NCI-H1105 (cell line): ENCODE measurements around the gene RGS3.

Experiments
- DNase-seq: peaks from one replicate; lab custom pipeline; 2025; lab: John Stamatoyannopoulos, UW

RGS3 gene

DNA sequence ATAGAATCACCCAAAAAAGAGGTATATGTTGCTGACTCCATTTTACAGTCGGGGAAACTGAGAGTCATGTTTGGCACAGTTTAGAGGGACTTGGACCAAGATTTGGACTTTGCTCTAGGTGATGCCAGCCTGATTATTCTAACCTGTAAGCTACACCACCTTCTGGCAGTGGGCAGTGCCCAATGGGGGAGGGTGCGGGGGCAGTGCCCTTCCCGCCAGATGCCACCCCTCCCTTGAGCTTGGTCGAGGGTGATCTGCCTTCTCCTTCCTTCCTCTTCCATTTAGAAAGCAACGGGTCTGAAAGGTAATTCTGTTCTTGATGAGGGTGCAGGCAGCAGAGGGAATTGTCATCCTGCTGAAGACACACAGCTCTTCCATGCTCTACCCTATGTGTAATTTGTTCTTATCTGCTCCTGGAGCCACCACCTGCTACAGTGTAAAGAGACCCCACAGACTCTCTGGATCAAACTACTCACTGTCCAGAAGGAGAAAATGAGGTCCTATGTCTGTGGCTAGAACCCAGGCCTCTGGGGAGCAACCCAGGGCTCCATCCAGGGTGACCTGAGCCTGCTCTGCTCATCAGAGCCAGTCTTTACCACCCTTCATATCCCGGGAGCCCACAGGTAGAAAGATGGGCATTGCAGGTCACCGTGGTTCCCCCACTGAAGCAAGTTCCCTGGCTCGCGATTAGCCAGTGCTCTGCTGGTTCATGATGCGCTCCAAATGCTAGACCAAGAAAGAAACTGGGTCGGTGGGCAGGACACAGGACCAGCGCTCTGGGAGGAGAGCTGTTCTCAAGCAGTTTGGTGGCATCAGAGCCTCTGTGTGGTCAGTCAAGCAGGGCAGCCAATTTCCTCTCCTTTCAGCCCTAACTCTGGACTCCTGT is 156.2 kb downstream of the RGS3 start:
- no peak for DNase-seq

DNA sequence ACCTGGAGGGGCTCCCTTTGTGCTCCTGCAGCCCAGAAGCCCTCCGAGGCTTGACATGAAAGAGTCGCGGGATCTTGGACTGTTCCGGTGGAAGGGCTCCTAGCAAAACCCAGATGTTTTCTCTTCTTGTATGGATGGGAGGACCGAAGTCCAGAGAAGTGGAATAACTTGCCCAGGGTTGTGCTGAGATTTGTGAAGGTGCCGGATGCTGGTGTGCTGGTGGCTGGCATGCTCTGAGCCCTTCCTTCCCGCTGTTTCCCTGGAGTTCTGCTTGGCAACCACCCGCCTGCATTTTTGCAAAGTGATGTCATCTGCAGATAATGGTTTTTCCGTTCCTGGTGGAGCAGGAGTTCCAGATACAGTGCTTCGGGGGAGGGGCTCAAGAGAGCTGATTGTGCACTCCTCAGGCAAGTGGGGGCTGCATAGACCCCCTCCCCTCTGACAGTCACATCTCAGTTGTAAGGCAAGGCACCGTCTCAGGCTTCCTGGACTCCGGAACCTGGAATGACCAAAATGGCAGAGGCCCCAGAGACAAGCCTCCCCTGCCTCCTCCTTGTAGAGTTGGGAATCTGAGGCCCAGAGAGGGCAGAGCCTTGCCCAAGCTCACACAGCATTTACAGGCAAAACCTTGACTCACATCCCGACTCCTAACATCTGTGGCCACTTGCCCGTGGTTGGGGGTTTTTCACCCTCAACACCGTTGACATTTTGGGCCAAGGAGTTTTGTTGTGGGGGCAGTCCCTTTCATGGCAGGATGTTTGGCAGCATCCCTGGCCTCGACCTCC is 157.0 kb downstream of the RGS3 start:
- DNase-seq = no peak

DNA sequence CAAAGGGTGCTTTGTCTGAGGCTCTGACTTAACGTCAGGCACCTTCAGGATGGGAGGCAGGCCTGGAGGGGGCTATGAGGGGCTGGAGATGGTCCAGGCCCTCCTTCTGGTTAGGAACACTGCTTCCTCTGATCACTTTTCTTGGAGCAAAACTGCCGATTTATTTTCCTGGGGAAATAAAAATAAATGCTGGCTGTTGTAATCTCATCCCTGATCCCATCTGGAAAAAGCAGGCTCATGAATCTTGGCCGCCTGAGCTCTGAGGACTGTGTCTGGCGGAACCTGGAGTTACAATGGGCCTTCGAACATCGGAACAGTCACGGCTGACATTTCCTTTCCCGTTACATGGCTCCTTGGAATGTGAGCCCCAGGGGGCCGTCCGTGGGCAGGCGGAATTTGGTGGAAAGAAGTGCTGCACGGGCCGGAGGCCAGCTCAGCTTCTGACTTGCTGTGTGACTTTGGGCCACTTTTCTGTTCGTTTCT is 157.8 kb downstream of the RGS3 start:
- no peak for DNase-seq

DNA sequence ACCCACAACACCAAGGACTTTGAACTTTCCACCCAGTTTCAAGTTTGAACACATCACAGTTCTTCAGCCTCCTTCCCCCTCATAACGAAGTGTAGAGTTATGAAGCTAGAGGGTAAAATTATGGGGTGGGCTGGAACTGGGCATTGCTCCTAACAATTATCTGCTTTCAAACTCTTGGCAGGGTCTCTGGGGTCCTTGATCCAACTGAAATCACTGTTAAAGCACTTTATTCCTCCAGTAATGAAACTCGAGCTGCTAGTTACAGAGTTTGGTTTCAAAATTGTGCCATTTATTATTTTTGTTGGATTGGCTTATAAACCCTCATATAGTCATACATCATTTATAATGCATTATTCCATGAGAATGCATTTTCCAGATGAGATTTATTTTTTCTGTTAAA is 158.5 kb downstream of the RGS3 start:
- DNase-seq = no peak

DNA sequence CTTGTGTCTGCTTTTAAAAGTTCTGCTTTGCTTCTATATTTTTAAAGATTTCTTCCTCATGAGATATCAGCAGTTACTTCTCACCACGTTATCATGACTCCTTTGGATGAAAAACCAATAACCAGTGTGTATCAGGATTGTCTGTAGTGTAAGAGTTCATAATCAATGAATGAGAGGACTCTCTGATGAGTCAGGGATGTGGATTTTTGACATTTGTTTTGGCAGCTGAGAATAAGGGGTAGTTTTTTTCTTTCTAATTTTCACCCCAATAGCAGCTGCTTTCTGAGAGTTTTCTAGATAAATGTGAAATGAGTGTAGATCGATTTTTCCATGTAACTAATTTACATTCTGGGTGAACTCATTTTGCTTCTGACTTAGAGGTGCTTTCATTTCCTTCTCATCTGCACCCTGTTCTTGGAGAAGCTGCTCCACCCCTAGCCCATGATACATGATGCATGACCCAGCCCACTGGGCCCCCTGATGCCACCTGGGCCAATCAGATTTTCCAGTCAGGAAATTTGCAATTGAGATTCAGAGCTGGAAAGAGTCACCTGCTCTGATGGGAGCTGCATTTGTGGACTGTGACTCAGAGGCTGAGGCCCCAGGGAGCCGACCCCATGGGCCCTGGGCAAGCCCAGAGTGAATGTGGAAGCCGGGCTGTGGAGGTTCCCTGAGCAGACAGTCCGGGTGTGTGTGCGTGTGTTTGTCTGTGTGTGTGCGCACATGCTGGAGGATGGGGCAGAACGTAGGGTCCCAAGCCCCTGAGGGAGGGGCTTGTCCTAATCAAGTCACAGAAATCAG is 159.3 kb downstream of the RGS3 start:
- DNase-seq = no peak

DNA sequence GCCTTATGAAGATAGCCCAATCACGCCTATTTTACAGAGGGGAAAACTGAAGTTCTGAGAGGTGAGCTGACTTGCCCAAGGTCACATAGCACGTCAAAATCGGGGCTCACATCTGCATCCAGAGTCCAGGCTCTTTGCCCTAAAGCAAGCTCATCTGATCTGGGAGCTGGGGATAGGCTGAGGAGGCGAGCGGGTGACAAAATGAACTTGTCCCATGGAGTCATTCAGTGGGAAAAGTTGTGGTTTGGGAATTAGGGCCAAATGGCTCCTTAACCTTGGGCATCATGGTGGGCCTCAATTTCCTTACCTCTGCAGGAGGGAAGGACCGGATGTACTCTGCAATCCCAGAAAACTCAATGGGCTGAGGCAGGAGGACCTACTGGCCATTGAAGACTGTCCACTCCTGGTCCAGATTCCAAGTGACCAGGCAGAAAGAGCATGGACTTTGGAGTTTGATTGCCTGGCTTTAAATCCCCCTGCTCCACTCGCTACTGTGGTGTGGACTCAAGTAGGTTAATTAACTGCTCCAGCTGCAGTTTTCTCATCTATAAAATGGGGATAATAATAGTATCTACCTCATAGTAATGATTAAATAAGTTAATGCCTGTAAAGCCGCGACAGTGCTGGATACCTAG is 160.4 kb downstream of the RGS3 start:
- DNase-seq = no peak

DNA sequence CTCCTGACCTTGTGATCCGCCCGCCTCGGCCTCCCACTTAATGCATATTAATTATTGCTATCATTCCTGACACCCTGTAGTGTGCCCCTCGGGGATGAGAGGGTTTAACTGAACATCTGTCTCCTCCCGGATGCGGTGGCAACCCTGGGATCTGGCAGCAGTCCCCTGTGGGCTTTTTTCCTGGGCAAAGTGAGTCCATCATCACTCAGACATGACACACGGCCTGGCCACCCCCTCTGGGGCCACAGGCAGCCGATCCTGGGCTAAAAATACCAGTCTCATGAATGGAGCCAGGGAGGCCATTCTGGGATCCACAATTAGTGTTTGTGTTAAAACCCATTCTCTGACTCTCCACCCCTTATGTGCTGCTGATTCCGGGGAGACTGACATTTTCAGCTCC is 161.2 kb downstream of the RGS3 start:
- DNase-seq = no peak

DNA sequence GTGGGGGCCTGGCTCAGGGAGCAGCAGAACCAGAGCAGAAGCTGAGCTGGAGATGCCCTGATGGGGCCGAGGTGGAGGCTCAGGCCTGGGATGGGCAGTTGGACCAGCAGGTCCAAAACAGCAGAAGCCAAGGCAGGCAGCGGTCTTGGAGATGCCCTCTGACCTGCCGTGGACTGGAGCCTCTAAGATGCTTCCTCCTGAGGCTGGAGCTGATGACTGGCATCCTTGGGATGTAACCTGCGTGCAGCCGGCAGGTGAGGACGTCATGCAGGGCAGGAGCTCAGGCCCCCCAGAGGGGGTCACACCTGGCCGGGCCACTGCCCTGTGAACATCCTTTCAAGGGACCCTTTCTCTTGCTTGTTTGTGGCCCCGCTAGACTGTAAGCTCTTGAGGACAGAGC is 162.0 kb downstream of the RGS3 start:
- no peak for DNase-seq

DNA sequence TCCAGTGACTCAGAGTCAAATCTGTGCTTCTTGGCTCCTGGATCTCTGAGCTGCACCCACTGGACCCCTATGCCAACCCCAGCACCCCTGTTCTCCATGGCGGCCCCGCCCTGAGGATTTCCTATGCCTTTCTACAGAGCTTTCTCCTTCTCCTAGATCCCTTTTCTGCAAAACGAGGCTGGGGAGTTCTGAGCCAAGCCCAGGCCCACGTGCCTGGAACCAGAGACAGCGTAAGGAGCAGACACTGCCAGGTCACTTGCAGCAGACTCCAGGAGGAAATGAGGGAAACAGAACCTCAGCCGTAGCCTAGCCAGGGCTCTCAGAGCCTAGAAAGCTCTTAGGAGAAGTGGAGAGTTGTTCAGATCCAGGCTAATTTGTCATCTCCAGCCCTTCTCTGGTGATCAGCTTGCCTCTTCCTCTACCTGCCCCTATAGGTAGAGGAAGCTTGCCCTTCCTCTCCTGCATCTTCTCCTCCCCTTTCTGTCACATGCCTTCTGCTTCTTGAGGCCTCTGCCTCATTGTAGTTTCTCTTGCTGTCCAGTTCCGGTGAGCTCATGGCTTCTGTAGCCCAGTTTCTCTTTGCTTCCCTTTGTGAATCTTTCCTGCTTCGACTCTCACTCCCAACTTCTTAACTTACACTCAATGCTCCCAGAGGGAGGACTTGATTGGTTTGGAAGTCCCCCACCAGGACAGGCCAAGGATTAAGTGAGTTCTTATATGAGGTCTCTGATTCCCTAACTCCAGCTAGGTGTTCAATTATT is 163.4 kb downstream of the RGS3 start:
- no peak for DNase-seq

DNA sequence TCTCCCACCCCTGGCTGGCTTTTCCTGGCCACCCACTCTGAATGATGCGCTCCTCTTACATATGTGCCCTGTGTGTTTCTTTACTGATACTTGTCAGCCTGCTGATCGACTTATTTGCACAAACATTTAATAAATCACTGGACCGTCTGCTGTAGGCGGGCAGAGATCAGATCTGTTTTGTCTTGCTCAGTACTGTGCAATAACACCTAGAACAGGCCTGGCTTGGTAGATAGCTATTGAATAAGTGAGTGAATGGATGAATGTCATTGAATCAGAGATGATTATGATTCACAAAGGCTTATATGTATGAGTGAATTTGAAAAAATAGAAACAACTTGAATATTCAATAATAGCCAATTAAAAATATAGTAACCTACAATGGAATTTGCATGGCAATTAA is 165.1 kb downstream of the RGS3 start:
- no peak for DNase-seq

DNA sequence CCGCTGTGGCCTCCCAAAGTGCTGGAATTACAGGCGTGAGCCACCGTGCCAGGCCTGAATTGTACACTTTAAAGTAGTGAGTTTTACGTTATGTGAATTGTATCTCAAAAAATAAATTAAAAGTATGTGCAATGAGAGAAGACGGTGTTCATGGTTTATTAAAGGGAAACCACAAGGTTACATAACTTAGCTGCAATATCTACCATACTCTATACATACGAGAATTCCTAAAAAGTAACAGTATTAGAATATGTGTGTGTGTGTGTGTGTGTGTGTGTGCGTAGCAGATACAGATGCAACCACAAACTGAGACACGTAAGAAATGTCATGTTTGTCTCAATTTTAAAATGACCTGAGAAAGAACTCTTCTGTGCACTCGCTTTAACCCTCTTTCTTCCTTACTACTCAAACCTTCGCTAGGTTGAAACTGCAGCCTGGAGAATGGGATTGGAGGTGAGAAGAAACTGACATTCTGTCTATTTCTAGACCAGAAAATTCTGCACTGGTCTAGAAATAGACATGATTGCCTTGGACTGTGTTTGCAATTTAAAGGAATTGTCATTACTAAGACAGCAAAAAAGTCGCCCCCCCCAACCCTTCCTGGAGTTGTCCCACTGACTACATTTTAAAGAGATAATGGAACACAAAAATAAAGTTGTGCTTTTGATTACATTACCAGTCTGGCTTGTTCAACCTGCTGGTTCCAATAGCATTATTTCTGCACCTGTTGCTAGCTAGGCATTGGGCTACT is 167.0 kb downstream of the RGS3 start:
- DNase-seq = no peak

DNA sequence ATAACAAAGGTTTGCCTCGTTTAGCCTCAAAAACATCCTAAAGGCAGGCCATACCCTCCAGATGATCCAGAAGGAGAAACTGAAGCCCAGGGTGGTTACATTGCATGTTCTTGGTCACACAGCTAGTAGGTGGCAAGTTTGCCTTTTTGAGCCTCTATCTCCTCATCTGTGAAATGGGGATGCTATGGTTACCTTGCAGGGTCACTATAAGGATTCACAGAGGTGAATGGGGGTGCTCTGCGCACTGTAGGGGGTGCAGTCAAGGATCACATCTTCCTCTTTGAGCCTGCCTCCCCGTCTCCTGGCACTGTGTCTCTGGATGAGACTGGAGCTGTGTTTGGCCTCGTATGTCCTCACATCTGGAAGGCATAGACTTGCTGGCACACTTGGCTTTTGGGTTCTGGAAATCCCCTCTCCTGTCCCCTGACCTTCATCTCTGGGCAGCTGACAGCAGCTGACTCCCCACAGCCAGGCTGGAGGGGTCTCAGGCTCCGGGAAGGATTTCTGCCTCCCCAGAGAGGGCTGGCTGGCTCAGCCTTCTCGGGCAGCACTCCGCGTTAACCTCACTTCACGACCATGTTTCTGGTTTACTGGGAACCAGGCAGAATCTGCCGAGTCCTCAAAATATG is 167.7 kb downstream of the RGS3 start:
- DNase-seq = no peak

DNA sequence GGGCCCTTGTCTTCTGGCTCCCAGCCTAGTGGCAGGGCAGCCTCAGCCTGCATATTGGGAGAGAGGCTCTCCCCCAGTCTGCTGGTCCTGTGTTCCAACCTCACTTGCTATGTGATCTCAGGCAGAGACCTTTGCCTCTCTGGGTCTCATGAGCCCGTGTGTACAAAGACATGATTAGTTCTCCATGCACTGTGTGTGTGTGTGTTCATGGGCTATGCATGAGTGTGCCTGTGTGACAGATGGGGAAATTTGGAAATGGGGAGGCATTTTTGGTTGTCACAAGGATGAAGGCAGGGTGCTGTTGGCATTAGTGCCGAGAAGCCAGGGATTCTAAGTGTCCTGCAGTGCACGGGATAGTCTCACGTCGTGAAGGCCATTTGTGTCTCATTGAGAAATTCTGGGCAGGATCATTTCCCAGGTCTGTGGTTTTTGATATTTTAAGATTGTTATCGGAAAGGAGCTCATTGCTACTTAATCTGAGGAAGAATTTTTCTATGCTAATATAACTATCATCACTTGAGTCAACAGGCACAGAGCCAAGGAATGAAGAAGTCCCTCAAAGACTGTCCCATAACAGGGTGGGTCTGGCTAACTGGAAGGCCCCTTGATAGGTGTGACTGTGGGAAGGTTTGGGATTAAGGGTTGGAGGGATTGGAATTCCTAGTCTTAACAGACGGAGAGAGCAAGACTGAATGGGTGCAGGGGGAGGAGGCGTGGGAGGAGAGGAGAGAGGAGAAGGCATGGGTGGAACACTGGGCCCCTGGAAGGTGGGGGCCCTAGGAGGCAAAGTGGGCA is 168.5 kb downstream of the RGS3 start:
- no peak for DNase-seq

DNA sequence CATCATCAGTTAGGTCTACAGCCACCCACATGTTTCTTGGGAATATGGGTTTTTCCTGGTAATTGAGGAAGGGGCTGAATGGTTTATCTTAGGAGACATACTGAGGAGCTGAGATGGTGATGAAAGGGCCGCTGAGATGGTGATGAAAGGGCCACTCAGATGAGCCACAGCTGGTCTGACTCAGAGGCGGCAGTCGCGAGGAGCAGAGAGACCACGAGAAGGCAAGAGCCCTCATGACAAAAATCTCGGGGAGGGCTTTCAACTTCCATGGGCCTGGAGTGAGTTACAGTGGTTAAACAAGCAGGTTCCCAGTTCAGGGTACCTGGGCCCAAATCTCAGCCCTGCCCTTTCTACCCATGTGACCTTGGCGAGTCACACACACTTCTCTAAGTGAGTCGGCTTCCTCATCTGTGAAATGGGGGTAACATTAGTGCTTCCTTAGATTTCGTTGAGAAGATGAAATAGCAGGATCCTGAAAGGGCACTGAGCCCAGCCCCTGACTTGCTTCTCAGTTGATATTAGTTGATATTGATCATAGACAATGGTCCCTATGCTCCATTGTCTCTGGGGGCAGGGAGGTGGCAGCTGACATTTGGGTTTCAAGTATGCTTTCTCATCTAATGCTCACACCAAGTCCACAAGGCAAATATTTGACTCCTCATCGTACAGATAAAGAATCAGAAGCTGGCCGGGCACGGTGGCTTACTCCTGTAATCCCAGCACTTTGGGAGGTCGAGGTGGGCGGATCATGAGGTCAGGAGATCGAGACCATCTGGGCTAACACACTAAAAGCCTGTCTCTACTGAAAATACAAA is 169.5 kb downstream of the RGS3 start:
- no peak for DNase-seq

DNA sequence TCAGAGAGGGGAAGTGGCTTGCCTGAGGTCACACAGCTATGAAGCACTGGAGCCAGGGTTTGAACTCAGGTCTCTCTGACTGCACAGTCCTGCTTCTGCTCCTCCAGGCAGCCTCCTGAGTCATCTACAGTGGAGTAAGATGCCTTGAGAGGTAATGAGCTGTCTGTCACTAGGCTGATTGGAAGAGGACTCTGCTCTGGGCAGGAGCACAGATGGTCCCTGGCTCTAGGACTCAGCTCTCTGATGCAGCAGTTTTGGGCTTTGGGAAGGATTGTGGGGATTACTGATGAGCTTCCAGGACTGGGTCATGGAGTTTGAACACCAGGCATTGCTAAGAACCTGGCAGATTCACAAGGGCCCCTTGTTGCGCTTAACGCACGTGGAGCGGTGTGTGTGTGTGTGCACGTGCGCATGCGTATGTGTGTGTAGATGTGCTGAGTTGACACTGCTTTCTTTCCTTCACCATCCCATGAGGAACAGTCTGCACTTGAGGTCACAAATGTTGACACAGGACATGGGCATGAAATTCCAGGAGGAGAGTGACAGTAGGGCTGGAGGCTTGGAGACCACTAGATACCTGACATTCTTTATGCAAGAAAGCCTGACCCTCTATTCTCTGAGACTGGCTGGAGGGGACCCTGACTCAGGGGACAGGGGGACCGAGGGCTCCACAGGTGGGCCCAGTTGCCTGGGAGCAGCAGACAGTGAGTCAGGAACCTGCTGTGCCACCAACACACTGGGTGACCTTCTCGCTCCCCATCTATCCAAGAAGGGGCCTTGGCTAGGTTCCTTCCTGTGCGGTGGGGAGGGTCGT is 170.5 kb downstream of the RGS3 start:
- no peak for DNase-seq

DNA sequence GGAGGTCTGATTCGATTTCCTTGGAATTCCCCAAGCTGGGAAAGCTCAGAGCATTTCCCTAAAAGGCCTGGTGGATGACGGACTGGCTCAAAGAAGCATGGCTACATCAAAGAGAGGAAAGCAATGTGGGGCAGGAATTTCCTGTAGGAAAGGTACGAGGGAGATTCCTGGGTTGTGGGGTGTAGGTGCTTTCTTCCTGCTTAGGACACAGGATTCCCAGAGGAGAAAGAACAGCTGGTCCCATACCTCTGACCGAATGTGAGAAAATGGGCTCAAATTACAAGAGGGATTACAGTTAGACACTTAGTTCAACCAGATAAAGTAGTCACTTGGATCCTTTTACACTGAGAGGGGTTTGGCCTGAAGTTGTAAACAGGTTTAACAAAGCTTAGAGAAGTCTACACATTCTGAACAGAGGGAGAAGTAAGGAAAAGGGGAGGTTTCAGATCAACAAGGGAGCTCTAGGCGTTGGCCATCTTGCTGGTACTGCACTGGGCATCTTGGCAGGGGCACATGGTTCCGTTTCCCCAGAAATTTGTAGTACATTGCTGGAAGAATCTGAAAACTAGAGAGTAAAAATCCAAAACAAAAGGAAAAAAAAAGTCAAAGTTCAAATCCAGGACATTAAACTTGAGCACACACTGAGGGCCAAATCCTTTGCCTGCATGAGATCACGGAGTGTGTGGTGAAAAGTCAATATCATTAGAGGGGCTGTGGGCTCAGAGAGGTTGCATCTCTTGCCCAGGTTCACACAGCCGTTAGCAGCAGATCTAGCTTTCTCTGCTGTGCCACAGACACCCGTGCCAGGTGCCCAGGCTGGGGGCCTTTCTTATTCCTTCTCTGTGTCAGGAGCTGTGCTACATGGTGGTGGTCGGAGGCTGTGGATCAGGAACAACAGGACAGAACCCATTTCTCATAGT is 171.3 kb downstream of the RGS3 start:
- no peak for DNase-seq
